H9 (cell line): Measurements from ENCODE around the gene SLC8B1. TPM values are rescaled to one million over a fixed set of nuclear protein-coding genes. Genes with fewer than 3 reads are reported as not detected.

Experiments used
- DNase-seq: peaks from one replicate; pipeline ENCODE4 v3.0.0-alpha.2; 2017
- H2AFZ ChIP-seq: one replicate; pipeline ENCODE4 v1.6.1; 2013; ENCODE audit warnings: mild to moderate bottlenecking, low read length, control low read depth, moderate library complexity
- H2AK5ac ChIP-seq: 2 replicates; pipeline ENCODE4 v1.6.1; 2013; ENCODE audit warnings: low read length, control low read depth, mixed read lengths; ENCODE audit not compliant: insufficient read length
- H2BK120ac ChIP-seq: one replicate; pipeline ENCODE4 v1.6.1; 2013; ENCODE audit warnings: low read depth, mild to moderate bottlenecking, low read length, control low read depth, inconsistent platforms; ENCODE audit not compliant: poor library complexity, severe bottlenecking
- H2BK12ac ChIP-seq: 2 replicates; pipeline ENCODE4 v1.6.1; 2013; ENCODE audit warnings: low read length, control low read depth, mixed read lengths, low read depth; ENCODE audit not compliant: insufficient read length
- H2BK15ac ChIP-seq: 2 replicates; pipeline ENCODE4 v1.6.1; 2013; ENCODE audit warnings: low read depth, low read length, control low read depth
- H2BK20ac ChIP-seq: one replicate; pipeline ENCODE4 v1.6.1; 2013; ENCODE audit warnings: low read depth, mild to moderate bottlenecking, low read length, control low read depth, inconsistent platforms; ENCODE audit not compliant: poor library complexity, severe bottlenecking
- H2BK5ac ChIP-seq: 2 replicates; pipeline ENCODE4 v1.6.1; 2013; ENCODE audit warnings: low read length, control low read depth, mixed read lengths; ENCODE audit not compliant: insufficient read length
- H3K14ac ChIP-seq: 2 replicates; pipeline ENCODE4 v1.6.1; 2013; ENCODE audit warnings: low read length, control low read depth; ENCODE audit not compliant: insufficient read depth
- H3K18ac ChIP-seq: 2 replicates; pipeline ENCODE4 v1.6.1; 2013; ENCODE audit warnings: low read depth, mild to moderate bottlenecking, mixed read lengths, low read length, control low read depth; ENCODE audit not compliant: insufficient read length
- H3K23ac ChIP-seq: 2 replicates; pipeline ENCODE4 v1.6.1; 2013; ENCODE audit warnings: low read length, control low read depth, mixed read lengths, low read depth; ENCODE audit not compliant: insufficient read length
- H3K23me2 ChIP-seq: 2 replicates; pipeline ENCODE4 v1.6.1; 2013; ENCODE audit warnings: low read depth, mild to moderate bottlenecking, mixed read lengths, low read length, control low read depth; ENCODE audit not compliant: insufficient read length, poor library complexity, severe bottlenecking
- H3K27ac ChIP-seq: 2 replicates; pipeline ENCODE4 v1.5.1; 2013; ENCODE audit warnings: low read length, control low read depth, mixed read lengths, low read depth; ENCODE audit not compliant: insufficient read length
- H3K27me3 ChIP-seq: 2 replicates; pipeline ENCODE4 v1.6.1; 2013; ENCODE audit warnings: low read length, control low read depth, inconsistent platforms; ENCODE audit not compliant: insufficient read depth
- H3K4ac ChIP-seq: 2 replicates; pipeline ENCODE4 v1.6.1; 2013; ENCODE audit warnings: low read depth, mild to moderate bottlenecking, control low read depth, inconsistent platforms, low read length, moderate library complexity
- H3K4me1 ChIP-seq: 2 replicates; pipeline ENCODE4 v1.6.1; 2013; ENCODE audit warnings: low read length, control low read depth, inconsistent platforms; ENCODE audit not compliant: insufficient read depth
- H3K4me2 ChIP-seq: 2 replicates; pipeline ENCODE4 v1.6.1; 2013; ENCODE audit warnings: low read length, control low read depth, mixed read lengths; ENCODE audit not compliant: insufficient read length, insufficient read depth
- H3K56ac ChIP-seq: 2 replicates; pipeline ENCODE4 v1.6.1; 2013; ENCODE audit warnings: low read depth, mild to moderate bottlenecking, mixed read lengths, low read length, control low read depth; ENCODE audit not compliant: insufficient read length
- H3K79me1 ChIP-seq: 2 replicates; pipeline ENCODE4 v1.6.1; 2013; ENCODE audit warnings: low read depth, mild to moderate bottlenecking, moderate library complexity, low read length, control low read depth, inconsistent platforms; ENCODE audit not compliant: insufficient read depth, poor library complexity, severe bottlenecking
- H3K79me2 ChIP-seq: 2 replicates; pipeline ENCODE4 v1.6.1; 2013; ENCODE audit warnings: low read length, control low read depth, inconsistent platforms; ENCODE audit not compliant: insufficient read depth
- H3K9ac ChIP-seq: 2 replicates; pipeline ENCODE4 v1.6.1; 2013; ENCODE audit warnings: low read length, control low read depth, mixed read lengths; ENCODE audit not compliant: insufficient read length; ENCODE audit errors: extremely low read depth
- H3K9me3 ChIP-seq: one replicate; pipeline ENCODE4 v1.6.1; 2013; ENCODE audit warnings: low read depth, low read length, inconsistent platforms; ENCODE audit not compliant: control insufficient read depth
- H3T11ph ChIP-seq: one replicate; pipeline ENCODE4 v1.6.1; 2013; ENCODE audit warnings: mild to moderate bottlenecking, low read length, control low read depth, inconsistent platforms
- H4K20me1 ChIP-seq: one replicate; pipeline ENCODE4 v1.6.1; 2013; ENCODE audit not compliant: control insufficient read depth, insufficient read length, insufficient read depth
- H4K5ac ChIP-seq: 2 replicates; pipeline ENCODE4 v1.6.1; 2013; ENCODE audit warnings: low read depth, mild to moderate bottlenecking, mixed read lengths, low read length, control low read depth; ENCODE audit not compliant: insufficient read length
- H4K8ac ChIP-seq: replicated peaks from 2 replicates; pipeline ENCODE4 v1.6.1; 2013; ENCODE audit warnings: low read length, control low read depth, mixed read lengths, low read depth; ENCODE audit not compliant: insufficient read length
- H4K91ac ChIP-seq: 2 replicates; pipeline ENCODE4 v1.6.1; 2013; ENCODE audit warnings: low read depth, mild to moderate bottlenecking, moderate library complexity, mixed read lengths, low read length, control low read depth; ENCODE audit not compliant: insufficient read length
- H3K27ac Mint-ChIP-seq, 3 experiments: 2 replicates in 2 of 3; 3 replicates in 1 of 3; pipeline ENCODE4 v1.8.0; 2020 to 2021; ENCODE audit warnings: mixed read lengths in 3 of 3, mild to moderate bottlenecking in 1 of 3, moderate library complexity in 1 of 3
- H3K27me3 Mint-ChIP-seq: 2 replicates; pipeline ENCODE4 v1.8.0; 2021; ENCODE audit warnings: low read depth, mild to moderate bottlenecking, moderate library complexity, mixed read lengths
- H3K36me3 Mint-ChIP-seq, 3 experiments: 2 replicates in 2 of 3; 3 replicates in 1 of 3; pipeline ENCODE4 v1.8.0; 2020 to 2021; ENCODE audit warnings: low read depth in 3 of 3, mixed read lengths in 3 of 3; ENCODE audit not compliant: insufficient read depth in 1 of 3
- H3K4me1 Mint-ChIP-seq, 2 experiments: 2 replicates each; pipeline ENCODE4 v1.8.0; 2020; ENCODE audit warnings: mixed read lengths in 2 of 2
- H3K4me3 Mint-ChIP-seq, 2 experiments: 2 replicates in 1 of 2; 3 replicates in 1 of 2; pipeline ENCODE4 v1.8.0; 2020 to 2021; ENCODE audit warnings: mild to moderate bottlenecking in 2 of 2, mixed read lengths in 2 of 2, moderate library complexity in 1 of 2
- H3K9me3 Mint-ChIP-seq, 2 experiments: 2 replicates in 1 of 2; 3 replicates in 1 of 2; pipeline ENCODE4 v1.8.0; 2020; ENCODE audit warnings: mild to moderate bottlenecking in 2 of 2, mixed read lengths in 2 of 2, moderate library complexity in 1 of 2
- WGBS: extraction: QIAGEN DNeasy Blood & Tissue Kit; methylation state at CpG from one replicate; pipeline ENCODE4 v1.1.7; 2013; ENCODE audit warnings: missing lambda C conversion rate, low lambda C conversion rate, mixed read lengths; ENCODE audit not compliant: insufficient read length; ENCODE audit errors: extremely low coverage; 5-methylcytosine and 5-hydroxymethylcytosine counted together
- total RNA-seq: library from RNA; stranded (reverse); gene quantifications from 2 replicates; pipeline ENCODE4 v1.2.1, GENCODE V29; 2021
- TF ChIP-seq, protein P1 (sequence below): fragments of 200-600 bp; sonication (generic); conservative IDR thresholded peaks from 3 replicates; pipeline ENCODE4 v1.8.0; 2021; ENCODE audit warnings: antibody characterized with exemption, mild to moderate bottlenecking

The SLC8B1 gene
- total RNA-seq, 1 experiment from 2014 or later: 10.4 TPM

DNA sequence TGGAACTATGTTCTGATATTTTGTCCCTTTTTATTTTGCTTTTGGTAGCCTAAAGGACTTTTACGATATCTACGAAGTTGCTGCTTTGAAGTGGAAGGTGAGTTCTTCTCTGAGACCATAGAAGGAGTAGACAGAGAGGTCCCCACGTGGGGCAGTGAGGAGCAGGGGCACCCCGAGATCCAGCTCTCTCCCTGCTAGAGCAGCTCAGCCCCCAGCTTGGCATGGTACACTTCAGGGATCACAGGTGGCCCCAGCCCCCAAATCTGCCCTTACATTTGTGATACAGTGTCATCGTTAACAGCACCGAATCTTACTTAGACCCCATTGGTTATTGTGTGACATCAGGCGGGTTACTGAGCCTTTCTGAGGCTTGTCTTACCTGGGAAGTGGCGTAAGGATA is 56.8 kb downstream of the SLC8B1 start:
- Histone ChIP-seq H3K4ac (no peak overlapping the region), H2BK120ac (no peak overlapping the region), H3K56ac (no peak overlapping the region), H3K27me3 (no peaks in the 10 kb centered on the region), H3K9me3 (no peaks in the 10 kb centered on the region), H3K18ac (no peak overlapping the region), H3K4me2 (no peak overlapping the region), H2AK5ac (no peak overlapping the region), H3T11ph (no peak overlapping the region), H3K79me1 (no peaks in the 10 kb centered on the region), H2BK5ac (no peak overlapping the region), H3K23me2 (no peaks in the 10 kb centered on the region), H2BK15ac (no peak overlapping the region), H3K14ac (no peak overlapping the region), H2AFZ (no peak overlapping the region), H4K91ac (no peak overlapping the region), H4K5ac (no peak overlapping the region), H4K8ac (no peak overlapping the region), H3K27ac (no peak overlapping the region), H3K79me2 (no peaks in the 10 kb centered on the region), H2BK20ac (no peak overlapping the region), H4K20me1 (no peaks in the 10 kb centered on the region), H3K9ac (no peak overlapping the region), H2BK12ac (no peak overlapping the region), H3K4me1 (no peaks in the 10 kb centered on the region), H3K23ac (no peak overlapping the region)
- H3K4me3 Mint-ChIP-seq: no peak overlapping the region
- TF ChIP-seq, protein P1, sequence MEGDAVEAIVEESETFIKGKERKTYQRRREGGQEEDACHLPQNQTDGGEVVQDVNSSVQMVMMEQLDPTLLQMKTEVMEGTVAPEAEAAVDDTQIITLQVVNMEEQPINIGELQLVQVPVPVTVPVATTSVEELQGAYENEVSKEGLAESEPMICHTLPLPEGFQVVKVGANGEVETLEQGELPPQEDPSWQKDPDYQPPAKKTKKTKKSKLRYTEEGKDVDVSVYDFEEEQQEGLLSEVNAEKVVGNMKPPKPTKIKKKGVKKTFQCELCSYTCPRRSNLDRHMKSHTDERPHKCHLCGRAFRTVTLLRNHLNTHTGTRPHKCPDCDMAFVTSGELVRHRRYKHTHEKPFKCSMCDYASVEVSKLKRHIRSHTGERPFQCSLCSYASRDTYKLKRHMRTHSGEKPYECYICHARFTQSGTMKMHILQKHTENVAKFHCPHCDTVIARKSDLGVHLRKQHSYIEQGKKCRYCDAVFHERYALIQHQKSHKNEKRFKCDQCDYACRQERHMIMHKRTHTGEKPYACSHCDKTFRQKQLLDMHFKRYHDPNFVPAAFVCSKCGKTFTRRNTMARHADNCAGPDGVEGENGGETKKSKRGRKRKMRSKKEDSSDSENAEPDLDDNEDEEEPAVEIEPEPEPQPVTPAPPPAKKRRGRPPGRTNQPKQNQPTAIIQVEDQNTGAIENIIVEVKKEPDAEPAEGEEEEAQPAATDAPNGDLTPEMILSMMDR: no peak
- 0 out of 4 replicates have a peak, but pooled peaks cover 0 to 3% of the 10 kb centered on the region in 2 experiments for H3K4me1 Mint-ChIP-seq
- peak overlapping the region; percentile 15 to 83 (median 60); a peak in 3 of 7 replicates for H3K27ac Mint-ChIP-seq
- H3K27me3 Mint-ChIP-seq: no peaks in the 10 kb centered on the region
- DNase-seq: no peak
- no peaks in the 10 kb centered on the region for H3K9me3 Mint-ChIP-seq
- H3K36me3 Mint-ChIP-seq: peaks cover 5 to 11% (median 10%) of the 10 kb centered on the region in 3 experiments; a peak in 4 of 7 replicates
- WGBS: no CpG with 5 or more reads among the region's 8 CpGs
